SW480 (cell line): ENCODE data around the gene SASH1.
"Not testable (repeated sequence)": the region's sequence is repeated elsewhere in the genome, so short reads cannot be mapped to it uniquely, and the experiment has no call there.

Source experiments
- DNase-seq: peaks from one replicate; pipeline ENCODE4 v3.0.0-alpha.2; 2016; ENCODE audit warnings: low spot score

The SASH1 gene

DNA sequence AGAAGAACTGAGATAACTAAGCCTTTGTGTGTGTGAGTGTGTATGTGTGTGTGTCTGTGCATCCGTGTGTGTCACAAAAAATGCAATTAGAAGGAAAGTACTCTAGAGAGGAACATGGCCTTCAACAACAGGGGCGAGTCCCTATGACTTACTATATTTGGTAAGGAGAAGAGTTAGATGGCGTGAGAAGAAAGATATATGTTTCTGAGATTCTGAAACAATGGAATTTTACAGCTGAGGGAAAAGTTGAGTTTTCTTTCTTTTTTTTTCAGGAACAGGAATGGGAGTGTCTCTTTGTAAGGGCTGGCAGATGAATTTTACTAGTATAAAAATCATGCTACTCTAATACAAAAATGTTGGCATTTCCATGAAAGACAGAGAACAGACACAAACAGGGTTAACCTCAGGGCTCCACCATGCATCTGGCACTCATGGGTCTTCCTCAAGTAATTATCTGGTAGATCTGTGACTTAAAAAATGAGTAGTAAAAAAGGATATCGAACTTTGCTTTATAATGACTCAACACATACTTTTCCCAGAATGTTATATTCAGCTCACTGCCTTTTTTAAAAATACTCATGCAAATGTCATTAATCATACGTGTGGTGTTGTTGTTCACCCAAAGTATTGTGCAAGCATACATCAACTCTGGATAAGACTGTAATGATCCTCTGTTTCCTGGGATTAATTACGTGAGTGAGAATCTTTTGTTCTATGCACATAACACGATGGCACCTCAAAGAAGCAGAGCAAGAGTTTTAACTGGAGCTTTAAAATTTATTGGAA is 12.8 kb upstream of the SASH1 start:
- DNase-seq: no peak

DNA sequence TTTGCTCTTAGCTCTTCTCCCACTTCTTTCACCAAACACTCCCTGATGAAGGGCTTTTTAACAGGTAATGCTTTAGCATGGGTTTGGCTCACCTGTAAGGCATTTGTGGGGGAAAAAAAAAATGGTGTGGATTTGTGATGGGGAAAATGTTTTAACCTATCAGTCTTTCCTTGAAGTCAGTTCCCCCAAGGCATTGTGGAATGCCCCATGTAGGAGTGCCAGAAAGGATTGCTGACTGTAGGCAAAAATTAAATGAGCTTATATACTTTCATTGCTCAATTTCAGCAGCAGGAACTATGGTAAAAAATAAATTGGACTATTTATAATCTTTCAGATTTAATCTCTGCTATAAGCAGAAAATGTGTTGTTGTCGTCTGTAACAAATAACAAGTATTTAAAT is 10.6 kb upstream of the SASH1 start:
- no peak for DNase-seq

DNA sequence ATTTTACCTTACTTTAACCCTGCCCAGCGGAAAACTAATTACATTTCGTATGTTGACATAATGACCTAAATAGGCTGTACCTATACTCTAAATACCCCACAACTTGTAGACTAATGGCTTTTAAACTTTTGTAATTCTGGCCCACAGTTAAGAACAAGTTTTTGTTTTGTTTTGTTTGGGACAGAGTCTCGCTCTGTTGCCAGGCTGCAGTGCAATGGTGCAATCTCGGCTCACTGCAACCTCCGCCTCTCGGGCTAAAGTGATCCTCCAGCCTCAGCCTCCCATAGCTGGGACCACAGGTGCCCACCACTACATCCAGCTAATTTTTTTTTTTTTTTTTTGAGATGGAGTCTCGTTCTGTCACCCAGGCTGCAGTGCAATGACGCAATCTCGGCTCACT is 5.7 kb upstream of the SASH1 start:
- no peak for DNase-seq

DNA sequence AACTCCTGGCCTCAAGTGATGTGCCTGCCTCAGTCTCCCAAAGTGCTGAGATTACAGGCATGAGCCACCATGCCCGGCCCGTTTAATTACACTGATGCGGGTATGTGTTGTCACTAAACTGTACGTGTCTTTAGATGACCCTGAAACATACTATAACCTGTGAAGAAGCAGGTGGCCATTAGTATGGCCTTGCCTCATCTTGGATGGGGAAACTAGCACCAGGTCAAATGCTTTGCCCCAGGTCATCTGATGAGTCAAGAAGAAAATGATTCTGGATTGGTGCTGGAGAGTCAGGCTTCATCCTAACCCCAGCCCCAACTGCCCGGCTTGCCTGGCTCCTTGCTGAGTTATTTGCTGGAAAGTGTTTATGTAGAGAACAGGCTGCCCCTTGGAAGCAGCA is 2.9 kb upstream of the SASH1 start:
- DNase-seq: no peak

DNA sequence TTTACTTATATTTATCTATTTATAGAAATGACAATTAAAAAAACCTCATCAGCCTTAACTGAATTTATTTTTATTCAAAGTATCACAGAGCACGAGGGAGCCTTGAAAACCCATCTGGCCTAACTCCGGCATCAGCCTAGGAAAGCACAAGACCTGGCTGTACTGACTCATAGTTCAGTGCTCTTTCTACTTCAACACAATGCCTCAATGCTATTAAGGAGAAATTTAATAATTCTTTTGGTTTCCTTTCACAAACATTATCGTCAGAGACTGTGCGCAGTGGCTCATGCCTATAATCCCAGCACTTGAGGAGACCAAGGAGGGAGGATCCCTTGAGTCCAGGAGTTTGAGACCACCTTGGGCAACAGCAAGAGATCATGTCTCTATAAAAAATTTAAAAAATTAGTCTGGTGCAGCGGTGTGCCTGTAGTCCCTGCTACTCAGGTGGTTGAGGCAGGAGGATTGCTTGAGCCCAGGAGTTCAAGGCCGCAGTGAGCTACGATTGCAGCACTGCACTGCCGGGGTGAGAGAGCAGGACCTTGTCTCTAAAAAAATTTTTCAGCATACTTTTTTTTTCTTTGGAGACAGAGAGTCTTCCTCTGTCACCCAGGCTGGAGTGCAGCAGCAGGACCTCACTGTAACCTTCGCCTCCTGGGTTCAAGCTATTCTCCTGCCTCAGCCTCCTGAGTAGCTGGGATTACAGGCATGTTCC is 1.9 kb upstream of the SASH1 start:
- no peak for DNase-seq

DNA sequence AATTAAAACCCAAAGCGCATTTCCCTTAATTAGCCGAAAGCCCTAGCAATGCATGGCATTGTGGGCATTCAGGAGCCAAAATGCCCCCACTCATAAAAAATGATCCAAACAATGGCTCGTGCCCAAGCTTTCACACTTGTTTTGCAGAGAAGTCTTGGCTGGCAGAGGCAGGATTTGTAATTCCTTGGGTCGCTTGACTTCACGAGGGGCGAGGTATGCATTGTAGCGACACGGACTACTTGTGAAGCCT is 613 bp upstream of the SASH1 start:
- DNase-seq: no peak

DNA sequence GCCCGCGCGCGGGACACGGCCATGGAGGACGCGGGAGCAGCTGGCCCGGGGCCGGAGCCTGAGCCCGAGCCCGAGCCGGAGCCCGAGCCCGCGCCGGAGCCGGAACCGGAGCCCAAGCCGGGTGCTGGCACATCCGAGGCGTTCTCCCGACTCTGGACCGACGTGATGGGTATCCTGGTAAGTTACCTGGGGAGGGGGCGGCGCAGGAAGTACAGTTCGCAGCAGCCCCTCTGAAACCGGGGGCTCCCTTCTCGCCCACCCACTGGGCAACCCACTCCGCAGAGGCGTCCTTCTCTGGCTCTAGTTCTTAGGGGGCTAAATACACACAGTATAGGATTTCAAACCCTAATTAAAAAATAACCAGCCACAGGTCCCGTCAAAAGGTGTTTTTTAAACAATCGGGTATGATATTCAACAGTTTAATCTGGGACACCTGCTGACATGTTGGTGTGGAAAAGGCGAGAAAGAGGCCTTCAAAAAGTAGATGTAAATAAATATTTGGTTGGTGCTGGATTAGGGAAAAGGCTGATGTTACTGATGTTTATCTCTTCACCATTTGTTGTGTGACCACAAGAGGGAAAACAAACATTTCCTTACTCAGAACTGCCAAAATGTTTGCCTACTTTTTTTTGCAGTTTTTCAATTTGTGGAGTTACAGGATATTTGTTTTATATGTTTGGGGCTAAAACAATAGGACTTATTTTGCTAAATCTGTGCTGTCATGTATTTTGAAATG is 577 bp downstream of the SASH1 start:
- DNase-seq: no peak

DNA sequence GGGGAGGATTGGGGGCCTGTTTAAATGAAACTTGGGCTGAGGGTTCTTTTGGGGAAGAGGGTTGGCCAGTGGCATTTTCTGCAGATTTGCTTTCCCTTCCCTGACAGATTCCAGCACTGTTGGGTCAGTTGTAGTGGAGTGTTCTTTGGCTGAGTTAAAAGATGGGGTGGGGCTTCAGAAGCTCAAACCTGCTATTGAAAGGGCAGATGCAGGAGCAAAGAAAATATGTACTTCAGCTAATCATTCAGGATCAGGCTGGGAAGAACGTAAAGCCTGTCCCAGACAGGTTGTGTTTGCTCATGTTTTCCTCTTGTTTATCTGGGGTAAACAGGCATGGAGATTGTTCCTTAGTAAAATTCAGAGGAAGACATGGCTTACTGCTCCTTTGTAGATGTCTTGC is 2.5 kb downstream of the SASH1 start:
- DNase-seq: no peak

DNA sequence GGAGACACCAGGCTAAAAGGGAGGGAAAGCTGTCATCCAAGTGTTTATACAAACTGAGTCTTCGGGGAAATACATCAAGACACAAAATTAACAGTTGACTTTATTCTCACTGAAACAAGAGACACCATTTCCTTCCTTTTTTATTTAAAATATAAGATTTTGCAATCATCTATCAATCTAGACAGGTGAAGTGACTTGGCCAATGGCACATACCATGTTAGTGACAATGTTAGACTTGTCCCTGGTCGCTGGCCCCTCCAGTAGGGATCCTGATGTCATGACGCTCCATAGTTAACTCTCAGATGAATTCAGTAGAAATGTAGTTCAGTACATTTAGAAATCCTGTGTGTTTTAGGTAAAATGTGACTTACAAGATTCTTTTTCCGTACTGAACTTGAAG is 2.9 kb downstream of the SASH1 start:
- DNase-seq: no peak

DNA sequence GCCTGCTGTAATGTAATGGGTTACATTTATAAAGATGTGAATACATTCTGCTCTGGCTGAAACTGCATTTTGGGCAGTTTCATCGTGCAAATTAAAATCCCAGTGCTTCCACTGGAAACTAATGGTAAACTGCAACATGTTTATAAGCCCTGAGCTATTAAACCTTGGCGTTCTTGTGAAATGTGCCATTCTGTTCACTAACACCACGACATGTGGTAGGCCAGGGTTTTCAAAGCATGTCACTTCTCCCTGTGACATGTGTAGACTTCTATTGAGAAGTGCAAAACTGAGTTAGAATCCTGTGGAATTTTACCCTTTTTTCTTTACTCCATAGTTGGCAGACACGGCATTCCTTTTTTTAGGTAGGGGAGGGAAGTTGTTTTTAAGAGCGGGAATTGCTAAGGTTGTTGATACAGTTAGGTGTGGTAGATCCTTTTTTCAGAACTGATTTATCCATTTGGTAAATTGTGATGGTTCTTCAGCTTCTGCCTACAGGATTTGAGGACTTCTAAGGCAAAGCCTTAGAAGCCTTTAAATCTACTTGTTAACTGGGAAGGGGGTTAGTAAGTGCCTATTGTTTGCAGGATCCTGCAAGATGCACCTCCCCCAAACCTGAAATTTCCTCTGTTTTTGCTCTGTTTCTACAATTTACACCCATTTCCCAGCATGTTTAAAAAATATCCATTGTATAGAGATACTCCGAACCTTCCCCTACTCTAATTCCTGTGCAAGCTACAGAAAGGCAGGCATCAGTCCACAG is 4.2 kb downstream of the SASH1 start:
- no peak for DNase-seq

DNA sequence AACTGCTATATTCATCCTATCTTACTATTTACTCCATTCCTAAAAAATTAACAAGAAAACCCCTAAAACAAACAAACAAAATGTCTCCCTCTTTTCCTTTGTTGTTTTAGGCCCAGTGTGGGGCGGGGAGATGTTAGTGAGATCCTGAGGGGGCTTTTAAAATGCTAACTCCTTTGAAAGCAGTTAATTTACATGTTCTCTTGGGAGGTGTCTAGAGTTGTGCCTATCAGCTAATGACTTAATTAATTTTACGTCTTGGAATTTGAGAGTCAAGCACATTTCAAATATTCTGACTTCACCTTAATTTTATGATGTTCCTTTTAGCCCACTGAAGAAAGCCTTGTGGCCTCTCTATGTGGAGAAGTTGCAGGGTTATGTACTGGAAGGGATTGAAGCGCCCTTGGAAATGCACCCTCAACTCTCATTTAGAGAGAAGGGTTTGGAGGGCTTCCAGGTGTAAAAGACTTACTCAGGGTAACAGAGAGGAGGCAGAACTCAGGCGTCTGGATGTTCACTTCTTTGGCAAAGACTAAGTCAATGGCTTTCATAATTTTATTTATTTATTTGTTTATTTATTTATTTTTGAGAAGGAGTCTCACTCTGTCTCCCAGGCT is 4.9 kb downstream of the SASH1 start:
- no peak for DNase-seq

DNA sequence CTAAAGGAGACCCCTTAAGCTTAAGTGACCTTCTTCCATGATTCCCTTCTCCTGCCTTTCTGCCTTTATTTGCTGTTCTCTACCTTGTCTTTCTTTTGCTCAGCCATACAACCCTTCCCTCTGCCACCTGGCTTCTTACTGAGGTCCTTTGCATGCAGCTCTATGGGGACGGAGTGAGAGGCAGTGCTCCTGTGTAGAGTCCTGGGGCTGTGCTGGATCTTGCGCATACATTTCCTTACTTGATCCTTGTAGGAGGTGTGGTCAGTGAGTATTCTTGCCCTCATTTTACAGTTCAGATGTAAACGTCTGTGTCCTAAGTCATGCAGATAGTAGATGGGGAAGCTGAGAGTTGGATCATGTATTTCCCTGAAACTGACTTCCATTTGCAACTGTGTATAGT is 5.7 kb downstream of the SASH1 start:
- no peak for DNase-seq

DNA sequence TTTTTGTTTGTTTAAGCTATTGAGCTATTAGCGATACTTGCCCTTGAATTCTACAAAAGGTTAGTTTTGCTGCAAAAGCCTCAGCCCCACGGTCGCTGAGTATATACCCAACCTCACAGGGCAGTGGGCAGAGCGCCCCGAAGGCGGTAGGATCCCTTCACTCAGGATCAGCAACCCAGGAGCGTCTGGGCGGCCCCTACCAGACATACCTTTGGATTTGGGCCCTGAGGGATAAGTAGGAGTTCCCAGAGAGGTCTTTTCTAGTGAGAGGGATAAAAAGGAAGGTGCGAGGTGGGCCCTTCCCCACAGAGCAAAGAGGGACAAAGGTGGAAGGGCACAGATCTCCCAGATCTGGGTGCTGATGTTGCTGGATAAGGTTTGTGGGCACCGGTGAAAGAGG is 6.1 kb downstream of the SASH1 start:
- no peak for DNase-seq

DNA sequence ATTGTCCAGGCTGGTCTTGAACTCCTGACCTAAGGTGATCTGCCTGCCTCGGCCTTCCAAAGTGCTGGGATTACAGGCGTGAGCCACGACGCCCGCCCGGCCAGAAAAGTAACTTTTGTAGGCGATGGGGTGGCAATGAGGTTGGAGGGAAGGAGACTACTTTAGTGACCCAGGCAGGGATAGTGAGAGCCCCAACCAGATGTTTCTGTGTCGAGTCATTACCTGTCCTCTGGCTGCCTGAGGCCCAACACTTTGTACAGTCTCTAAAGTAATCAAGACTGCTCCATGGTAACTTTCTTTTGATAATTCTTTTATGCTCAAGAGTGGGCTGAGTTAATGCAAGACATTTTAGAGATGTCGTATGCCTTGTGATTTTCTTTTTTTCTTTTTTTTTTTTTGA is 6.8 kb downstream of the SASH1 start:
- DNase-seq: no peak

DNA sequence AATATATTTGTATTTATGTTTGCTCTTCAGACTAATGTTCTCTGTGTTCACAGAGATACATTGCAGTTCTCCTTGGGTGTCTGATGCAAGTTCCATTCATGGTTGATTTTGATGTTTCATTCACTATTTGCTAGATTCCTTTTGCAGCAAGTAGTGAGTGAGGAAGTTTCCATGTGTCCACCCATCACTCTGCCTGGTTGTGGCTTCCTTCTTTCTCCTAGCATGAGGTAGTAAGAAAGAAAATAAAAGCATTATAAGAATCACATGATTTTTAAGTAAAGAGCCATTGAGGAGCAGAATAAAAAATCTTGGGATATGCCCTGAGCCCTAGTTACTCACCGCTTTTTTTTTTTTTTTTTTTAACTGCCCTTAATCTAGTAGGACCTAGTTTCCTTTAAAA is 8.7 kb downstream of the SASH1 start:
- DNase-seq: no peak

DNA sequence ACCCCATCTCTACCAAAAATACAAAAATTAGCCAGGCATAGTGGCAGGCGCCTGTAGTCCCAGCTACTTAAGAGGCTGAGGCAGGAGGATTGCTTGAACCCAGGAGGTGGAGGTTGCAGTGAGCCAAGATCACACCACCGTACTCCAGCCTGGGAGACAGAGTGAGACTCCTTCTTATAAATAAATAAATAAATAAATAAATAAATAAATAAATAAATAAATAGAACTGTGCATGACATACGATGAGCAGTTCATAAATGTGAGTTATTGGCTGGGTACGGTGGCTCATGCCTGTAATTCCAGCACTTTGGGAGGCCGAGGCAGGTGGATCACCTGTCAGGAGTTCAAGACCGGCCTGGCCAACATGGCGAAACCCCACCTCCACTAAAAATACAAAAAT is 9.8 kb downstream of the SASH1 start:
- DNase-seq: not testable (repeated sequence)

DNA sequence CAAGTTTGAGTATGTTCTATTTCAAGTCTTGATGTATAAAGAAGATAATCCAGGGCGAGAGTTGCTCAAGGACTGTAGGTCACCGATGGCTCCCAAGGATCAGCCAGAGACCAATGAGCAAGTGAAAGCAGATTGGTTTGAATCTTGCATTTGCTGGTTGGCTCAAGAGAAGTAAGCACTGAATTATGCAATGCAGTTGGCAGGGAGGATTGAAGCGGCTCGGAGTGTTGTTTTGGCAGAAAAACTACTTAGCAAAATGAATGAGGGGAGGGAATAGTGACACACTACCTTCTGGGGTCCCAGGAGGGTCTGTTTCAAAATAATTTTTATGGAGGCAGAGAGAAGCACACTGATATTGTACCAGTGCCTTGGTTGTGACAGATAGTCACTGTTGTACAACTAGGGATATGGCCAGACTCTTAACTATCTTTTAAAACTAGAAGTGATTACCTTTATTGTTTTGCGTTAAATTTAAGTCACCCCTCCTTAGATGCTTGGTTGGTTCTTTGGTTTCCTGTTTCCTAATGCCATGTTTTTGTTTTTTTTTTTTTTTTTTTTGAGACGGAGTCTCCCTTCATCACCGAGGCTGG is 15.7 kb downstream of the SASH1 start:
- no peak for DNase-seq

DNA sequence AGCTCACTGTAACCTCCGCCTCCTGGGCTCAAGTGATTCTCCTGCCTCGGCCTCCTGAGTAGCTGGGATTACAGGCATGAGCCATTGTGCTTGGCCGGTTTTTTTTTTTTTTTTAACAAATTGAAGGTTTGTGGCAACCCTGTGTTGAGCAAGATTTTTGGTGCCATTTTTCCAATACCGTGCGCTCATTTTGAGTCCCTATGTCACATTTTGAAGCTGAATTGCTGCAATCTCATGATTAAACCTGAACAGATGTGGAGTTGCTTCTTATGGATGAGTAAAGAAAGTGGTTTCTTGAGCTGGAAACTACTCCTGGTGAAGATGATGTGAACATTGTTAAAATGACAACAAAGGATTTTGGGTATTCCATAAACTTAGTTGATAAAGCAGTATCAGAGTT is 16.6 kb downstream of the SASH1 start:
- DNase-seq: no peak

DNA sequence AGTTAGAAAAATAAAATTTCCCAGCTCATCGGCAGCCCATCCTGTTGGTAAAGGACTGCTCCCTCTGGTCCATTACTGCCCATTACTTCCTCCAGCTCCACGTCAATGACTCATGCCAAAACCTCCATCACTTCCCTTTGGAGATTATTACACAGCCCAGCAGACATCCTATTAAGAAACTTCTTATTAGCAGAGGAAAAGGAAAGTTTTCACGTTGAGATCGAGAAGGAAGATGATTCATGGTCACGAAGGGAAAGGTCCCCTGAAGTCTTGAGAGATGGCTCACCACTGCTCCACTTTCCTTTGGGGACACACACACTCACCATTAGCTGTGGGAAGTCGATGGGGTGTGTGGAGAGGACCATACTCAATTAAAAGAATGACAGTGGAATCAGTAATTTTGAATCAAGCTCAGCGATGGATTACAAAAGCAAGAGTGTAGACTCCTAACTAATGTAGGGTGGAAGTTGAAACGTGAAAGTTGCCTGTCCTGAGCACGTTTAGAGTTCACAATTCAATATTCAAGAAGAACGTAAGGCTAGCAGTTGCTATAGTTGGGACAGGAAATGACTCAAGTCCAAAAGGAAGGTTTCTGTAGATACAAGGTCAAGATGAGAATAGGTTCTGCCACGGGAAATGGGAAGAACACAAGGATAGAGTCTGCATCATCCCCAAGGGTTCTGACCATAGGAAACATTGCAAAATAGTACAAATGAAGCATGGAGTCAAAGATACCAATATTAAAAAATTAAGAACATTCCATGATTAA is 21.6 kb downstream of the SASH1 start:
- DNase-seq: no peak

DNA sequence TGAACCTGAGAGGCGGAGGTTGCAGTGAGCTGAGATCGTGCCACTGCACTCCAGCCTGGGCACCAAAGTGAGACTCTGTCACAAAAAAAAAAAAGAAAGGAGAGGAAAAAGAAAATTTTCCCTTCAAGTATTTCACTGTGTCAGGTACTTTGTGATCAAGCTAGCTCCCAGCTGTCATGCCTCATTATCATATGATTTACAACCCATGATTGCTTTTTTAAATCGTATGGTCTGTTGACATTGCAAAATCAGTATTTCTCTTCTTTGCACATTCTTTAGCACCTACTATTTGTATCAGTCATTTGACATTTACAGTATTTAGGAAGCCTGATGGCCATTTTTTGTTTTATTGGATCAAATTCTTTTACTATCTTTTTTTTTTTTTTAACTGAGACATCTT is 22.4 kb downstream of the SASH1 start:
- no peak for DNase-seq

DNA sequence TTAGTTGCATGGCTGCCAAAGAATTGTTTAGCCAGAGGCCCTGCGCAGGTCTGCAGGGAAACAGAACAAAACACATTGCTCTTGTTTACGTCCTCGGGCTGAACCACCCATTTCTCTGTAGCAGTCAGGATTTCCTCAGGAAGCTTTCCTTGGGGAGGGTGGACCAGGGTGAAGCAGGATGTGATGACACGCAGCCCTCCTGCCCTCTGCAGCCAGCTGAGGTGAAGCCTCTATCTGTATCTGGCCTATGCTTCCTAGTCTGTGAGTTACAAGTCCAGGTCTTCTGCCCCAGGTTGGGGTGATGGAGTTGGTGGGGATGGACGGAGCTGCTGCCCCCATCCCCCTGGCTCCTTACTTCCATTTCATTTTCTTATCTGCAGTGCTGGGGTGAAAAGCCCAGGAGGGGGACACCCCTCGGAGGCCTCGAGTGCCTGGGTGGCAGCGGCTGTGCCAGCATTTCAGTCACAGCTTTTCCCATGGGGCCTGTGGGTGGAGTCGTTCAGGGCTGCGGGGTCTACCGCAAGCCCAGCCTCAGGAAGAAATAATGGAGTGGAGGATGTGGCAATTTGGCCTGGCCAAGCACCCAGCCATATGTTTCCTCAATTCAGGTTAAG is 24.9 kb downstream of the SASH1 start:
- no peak for DNase-seq
